A549 (cell line): Measurements from ENCODE around the gene IFNL2. TPM values are rescaled to one million over a fixed set of nuclear protein-coding genes. Genes with fewer than 3 reads are reported as not detected.

Source experiments
- ATAC-seq, 2 experiments: fragments of 200-7000 bp in 1 of 2; fragments of >200 bp in 1 of 2; cut with Nextera tagmentation in 1 of 2; cut with Tn5 transposase in 1 of 2; 3 replicates each; pipeline versions ENCODE4 v1.8.0 to v1.9.1; 2018 to 2020; ENCODE audit warnings: mild to moderate bottlenecking in 1 of 2, moderate library complexity in 1 of 2
- CTCF ChIA-PET: fragments of 300-600 bp; sonication (Branson Sonifier 250); formaldehyde crosslinking; extraction: SDS; loops from one replicate; lab custom pipeline; 2021; ENCODE audit warnings: antibody characterized with exemption, inconsistent platforms; lab: Yijun Ruan, JAX
- POLR2A ChIA-PET: fragments of 350-600 bp; formaldehyde crosslinking; extraction: SDS; loops from one replicate; lab custom pipeline; 2021; ENCODE audit warnings: antibody characterized with exemption, inconsistent platforms; lab: Yijun Ruan, JAX
- DNase-seq, 2 experiments: peaks; one replicate each; pipeline versions ENCODE4 v3.0.0 to v3.0.0-alpha.2; 2011 to 2016; ENCODE audit warnings: low read depth in 1 of 2, low spot score in 1 of 2
- FAIRE-seq: peaks from 2 replicates; lab custom pipeline; 2011; peaks lifted over from hg19 to GRCh38; lab: Jason Lieb, UNC
- H3K27ac ChIP-seq, 2 experiments: fragments of >200 bp; sonication (Bioruptor Twin); formaldehyde crosslinking; 3 replicates each; pipeline ENCODE4 v1.5.1; 2016 to 2017
- H3K4me1 ChIP-seq: fragments of >200 bp; sonication (Bioruptor Twin); formaldehyde crosslinking; 3 replicates; pipeline ENCODE4 v1.6.1; 2016
- H3K4me2 ChIP-seq: fragments of >200 bp; sonication (Bioruptor Twin); formaldehyde crosslinking; 3 replicates; pipeline ENCODE4 v1.6.1; 2016
- H3K4me3 ChIP-seq: fragments of >200 bp; sonication (Bioruptor Twin); formaldehyde crosslinking; 3 replicates; pipeline ENCODE4 v1.5.1; 2016
- H3K9me3 ChIP-seq: fragments of >200 bp; sonication (Bioruptor Twin); formaldehyde crosslinking; 3 replicates; pipeline ENCODE4 v1.6.1; 2016
- ATOH8 ChIP-seq: fragments of 250-450 bp; sonication (Bioruptor Pico); IDR thresholded peaks from 2 replicates; pipeline ENCODE4 v1.5.0; 2020; ENCODE audit warnings: low read depth, mild to moderate bottlenecking, moderate library complexity
- CBX2 ChIP-seq: fragments of 200-600 bp; sonication (generic); IDR thresholded peaks from 2 replicates; pipeline ENCODE4 v1.6.1; 2016; ENCODE audit warnings: low read depth, mild to moderate bottlenecking, borderline replicate concordance
- CEBPB ChIP-seq, 2 experiments: fragments of >200 bp in 1 of 2; sonication (Bioruptor Twin) in 1 of 2; formaldehyde crosslinking in 1 of 2; IDR thresholded peaks; 2 replicates each; pipeline ENCODE4 v1.6.1; 2012 to 2016
- CHD4 ChIP-seq: fragments of 200-600 bp; sonication (generic); IDR thresholded peaks from 2 replicates; pipeline ENCODE4 v1.6.1; 2016; ENCODE audit warnings: antibody characterized with exemption, mild to moderate bottlenecking, borderline replicate concordance
- EHMT2 ChIP-seq: fragments of 200-600 bp; sonication (generic); IDR thresholded peaks from 2 replicates; pipeline ENCODE4 v1.6.1; 2016; ENCODE audit warnings: antibody characterized with exemption, low read depth, mild to moderate bottlenecking, moderate library complexity
- FOSL2 ChIP-seq, 2 experiments: fragments of 450-650 bp in 1 of 2; fragments of >200 bp in 1 of 2; sonication (Bioruptor Twin) in 1 of 2; formaldehyde crosslinking; IDR thresholded peaks; 2 replicates each; pipeline versions ENCODE4 v1.5.0 to v1.6.1; 2016 to 2020; ENCODE audit warnings: mild to moderate bottlenecking in 1 of 2, moderate library complexity in 1 of 2
- FOXS1 ChIP-seq: fragments of 250-450 bp; sonication (Bioruptor Pico); IDR thresholded peaks from 2 replicates; pipeline ENCODE4 v1.5.0; 2020; ENCODE audit warnings: mild to moderate bottlenecking, moderate library complexity
- HDAC2 ChIP-seq: fragments of 200-600 bp; sonication (generic); IDR thresholded peaks from 2 replicates; pipeline ENCODE4 v1.6.1; 2016
- HES2 ChIP-seq: fragments of >200 bp; sonication (Bioruptor Twin); formaldehyde crosslinking; IDR thresholded peaks from 2 replicates; pipeline ENCODE4 v1.6.1; 2016
- HEYL ChIP-seq: fragments of 250-450 bp; sonication (Bioruptor Pico); IDR thresholded peaks from 2 replicates; pipeline ENCODE4 v1.8.0; 2021; ENCODE audit warnings: mild to moderate bottlenecking, moderate library complexity
- HOXA7 ChIP-seq: fragments of 250-450 bp; sonication (Bioruptor Pico); IDR thresholded peaks from 2 replicates; pipeline ENCODE4 v1.5.0; 2020; ENCODE audit warnings: mild to moderate bottlenecking, moderate library complexity
- JUN ChIP-seq, 2 experiments: fragments of >200 bp; sonication (Bioruptor Twin); formaldehyde crosslinking; IDR thresholded peaks; 2 replicates in 1 of 2; 3 replicates in 1 of 2; pipeline ENCODE4 v1.6.1; 2016 to 2017
- KDM1A ChIP-seq: fragments of 200-600 bp; sonication (generic); IDR thresholded peaks from 2 replicates; pipeline ENCODE4 v1.6.1; 2016; ENCODE audit warnings: low read depth, mild to moderate bottlenecking
- KDM5A ChIP-seq: fragments of 200-600 bp; sonication (generic); IDR thresholded peaks from 2 replicates; pipeline ENCODE4 v1.6.1; 2016; ENCODE audit warnings: antibody characterized with exemption, mild to moderate bottlenecking
- MYC ChIP-seq: IDR thresholded peaks from 2 replicates; pipeline ENCODE4 v1.6.1; 2012; ENCODE audit warnings: mild to moderate bottlenecking, inconsistent platforms, low read length, improper control_type of control experiment, borderline replicate concordance
- PBX3 ChIP-seq: IDR thresholded peaks from 2 replicates; pipeline ENCODE4 v1.6.1; 2012
- PHF8 ChIP-seq: fragments of 200-600 bp; sonication (generic); IDR thresholded peaks from 2 replicates; pipeline ENCODE4 v1.6.1; 2016; ENCODE audit warnings: low read depth, mild to moderate bottlenecking, antibody characterized with exemption, moderate library complexity, borderline replicate concordance
- RAD21 ChIP-seq, 2 experiments: fragments of >200 bp in 1 of 2; sonication (Bioruptor Twin) in 1 of 2; formaldehyde crosslinking in 1 of 2; IDR thresholded peaks in 1 of 2; conservative IDR thresholded peaks in 1 of 2; 2 replicates in 1 of 2; 3 replicates in 1 of 2; pipeline ENCODE4 v1.6.1; 2012 to 2018; ENCODE audit warnings: inconsistent platforms in 1 of 2
- RNF2 ChIP-seq: fragments of 200-600 bp; sonication (generic); IDR thresholded peaks from 2 replicates; pipeline ENCODE4 v1.6.1; 2016; ENCODE audit warnings: low read depth, mild to moderate bottlenecking, antibody characterized with exemption, moderate library complexity, borderline replicate concordance
- SMC3 ChIP-seq: fragments of >200 bp; sonication (Bioruptor Twin); formaldehyde crosslinking; IDR thresholded peaks from 3 replicates; pipeline ENCODE4 v1.6.1; 2018; ENCODE audit warnings: inconsistent platforms
- TP53 ChIP-seq: fragments of 250-450 bp; sonication (Bioruptor Pico); IDR thresholded peaks from 2 replicates; pipeline ENCODE4 v1.5.0; 2021; ENCODE audit warnings: mild to moderate bottlenecking, moderate library complexity
- USF2 ChIP-seq: fragments of 450-650 bp; IDR thresholded peaks from 2 replicates; pipeline ENCODE4 v1.6.1; 2014; ENCODE audit warnings: antibody characterized with exemption
- ZNF302 ChIP-seq: fragments of 250-450 bp; sonication (Bioruptor Pico); IDR thresholded peaks from 2 replicates; pipeline ENCODE4 v1.9.0; 2021; ENCODE audit warnings: inconsistent platforms, mild to moderate bottlenecking, moderate library complexity
- ZSCAN20 ChIP-seq: fragments of 250-450 bp; sonication (Bioruptor Pico); IDR thresholded peaks from 2 replicates; pipeline ENCODE4 v1.8.0; 2022; ENCODE audit warnings: mild to moderate bottlenecking, moderate library complexity
- WGBS: methylation state at CpG from one replicate; pipeline ENCODE4 v1.1.6; 2017; ENCODE audit errors: missing lambda C conversion rate; 5-methylcytosine and 5-hydroxymethylcytosine counted together
- polyA plus RNA-seq, 4 experiments: library from polyadenylated mRNA; depleted of rRNA in 3 of 4; stranded (reverse); fragments of >200 nt; fragmentation: RNase III in 1 of 4; extraction: RNeasy Plus Mini Kit Qiagen cat#74134 plus additional on column Dnase treatment in 1 of 4; gene quantifications; 2 replicates in 3 of 4; 3 replicates in 1 of 4; pipeline ENCODE4 v1.2.3, GENCODE V29; 2011 to 2017

Gene IFNL2
- polyA plus RNA-seq, 2 of the 4 experiments (the other 2 are of a cell fraction), result not detected

GRCh38 chr19:39306075-39306474, 37.9 kb downstream of the IFNL2 start:
- Histone ChIP-seq H3K27ac (no peak overlapping the region), H3K4me3 (no peak overlapping the region), H3K4me2 (no peak overlapping the region), H3K9me3 (no peaks in the 10 kb centered on the region), H3K4me1 (peaks cover 10% of the 10 kb centered on the region)
- TF ChIP-seq KDM1A (no peak), PBX3 (no peak), CEBPB (IDR thresholded peaks at IDR 0.05) (0 out of 4 replicates have a peak, but pooled peaks of 1 of the 2 experiments have one; percentile 12), EHMT2 (no peak), SMC3 (no peak), KDM5A (no peak), PHF8 (no peak), TP53 (CRISPR knock-in tag) (no peak), HES2 (no peak)
- DNase-seq (no peak), ATAC-seq (no peak), FAIRE-seq (no peak)
- ChIA-PET CTCF (interaction anchor here (0.5 to 2.8 kb wide), 11 partner anchors 9 to 999 kb away, joined by 3 to 8 read pairs (median 4); no protein-coding TSS in a partner anchor), POLR2A (interaction anchor here (0.6 kb wide), 1 partner anchor 163 kb away, joined by 5 read pairs; no protein-coding TSS in a partner anchor)

GRCh38 chr19:39307046-39307821, 39.0 kb downstream of the IFNL2 start:
- DNase-seq (no peak), FAIRE-seq (no peak), ATAC-seq (peak; percentile 40 to 71; a peak in 5 of 6 replicates)
- WGBS, result 72% methylated on average over 71 of the region's 71 CpGs
- ChIA-PET CTCF (interaction anchor here (1.2 to 1.3 kb wide), 2 partner anchors 94 to 120 kb away, joined by 3 to 4 read pairs; no protein-coding TSS in a partner anchor), POLR2A (no interaction called here)
- no peaks in the 10 kb centered on the region for H3K9me3 ChIP-seq
- peak overlapping the region in 1 of 2 experiments; percentile 12; a peak in 1 of 6 replicates for H3K27ac ChIP-seq
- H3K4me1 ChIP-seq, result peaks cover 10% of the 10 kb centered on the region
- H3K4me2 ChIP-seq, result peak overlapping the region; percentile 57
- H3K4me3 ChIP-seq, result peak overlapping the region; percentile 31
- no peak for TF ChIP-seq USF2
- TF ChIP-seq FOXS1 (CRISPR knock-in tag), result no peak
- TF ChIP-seq MYC, result no peak
- no peak for TF ChIP-seq SMC3
- no peak for TF ChIP-seq ATOH8 (CRISPR knock-in tag)
- no peak for TF ChIP-seq FOSL2 (IDR thresholded peaks at IDR 0.05)
- TF ChIP-seq FOSL2 (CRISPR knock-in tag; IDR thresholded peaks at IDR 0.05), result no peak
- no peak for TF ChIP-seq RNF2
- 0 out of 5 replicates have a peak, but pooled peaks of 1 of the 2 experiments have one; percentile 26 for TF ChIP-seq JUN (IDR thresholded peaks at IDR 0.05)

- CTCF ChIA-PET, result interaction anchor here (0.6 to 1.2 kb wide), 5 partner anchors 12 to 257 kb away, joined by 3 to 6 read pairs (median 3); partner anchors contain the start of gene IFNL1
- H3K4me1 ChIP-seq, result peaks cover 10% of the 10 kb centered on the region
- no peak; a peak in 1 of 6 replicates for ATAC-seq
- peak overlapping the region; percentile 31 for H3K4me3 ChIP-seq
- no peak for FAIRE-seq
- 87% methylated on average over 74 of the region's 82 CpGs for WGBS
- H3K27ac ChIP-seq, result 0 out of 6 replicates have a peak overlapping the region, but pooled peaks of 1 of the 2 experiments have one; percentile 12
- POLR2A ChIA-PET, result no interaction called here
- no peak for DNase-seq
- H3K4me2 ChIP-seq, result peak overlapping the region; percentile 57
- H3K9me3 ChIP-seq, result no peaks in the 10 kb centered on the region
- TF ChIP-seq JUN (IDR thresholded peaks at IDR 0.05), result no peak
- TF ChIP-seq HES2, result no peak
- no peak for TF ChIP-seq HEYL (CRISPR knock-in tag)
- TF ChIP-seq ZSCAN20 (CRISPR knock-in tag), result no peak
- no peak for TF ChIP-seq MYC
- no peak for TF ChIP-seq PBX3
- TF ChIP-seq CEBPB (IDR thresholded peaks at IDR 0.05), result no peak
- no peak for TF ChIP-seq RNF2
- no peak for TF ChIP-seq CHD4
- no peak for TF ChIP-seq HDAC2
- TF ChIP-seq RAD21 (conservative IDR thresholded peaks at IDR 0.05 in 1 of 2, IDR thresholded peaks at IDR 0.05 in 1 of 2), result no peak
- no peak for TF ChIP-seq HOXA7 (CRISPR knock-in tag)
- no peak for TF ChIP-seq ZNF302 (CRISPR knock-in tag)
- TF ChIP-seq TP53 (CRISPR knock-in tag), result no peak
- no peak for TF ChIP-seq CBX2
Observed at GRCh38 chr19:39307822-39308530, 39.8 kb downstream of the IFNL2 start.
